ENCODE measurements around the gene SALL3.

GRCh38 chr18:78975292-78975691 lies 4.3 kb upstream of the SALL3 start:
- no peak for TF ChIP-seq POLR2A (IDR thresholded peaks at IDR 0.05)
- no peak for TF ChIP-seq CTCF (IDR thresholded peaks at IDR 0.05)

Measured in vagina (tissue), 2 donors.